A549 (cell line): ENCODE results near the gene CAMTA1. TPM values are rescaled to one million over a fixed set of nuclear protein-coding genes. Genes with fewer than 3 reads are reported as not detected.

Experiments used
- ATAC-seq, 2 experiments: fragments of 200-7000 bp in 1 of 2; fragments of >200 bp in 1 of 2; cut with Nextera tagmentation in 1 of 2; cut with Tn5 transposase in 1 of 2; 3 replicates each; pipeline versions ENCODE4 v1.8.0 to v1.9.1; 2018 to 2020; ENCODE audit warnings: mild to moderate bottlenecking in 1 of 2, moderate library complexity in 1 of 2
- CTCF ChIA-PET: fragments of 300-600 bp; sonication (Branson Sonifier 250); formaldehyde crosslinking; extraction: SDS; loops from one replicate; lab custom pipeline; 2021; ENCODE audit warnings: antibody characterized with exemption, inconsistent platforms; lab: Yijun Ruan, JAX
- POLR2A ChIA-PET: fragments of 350-600 bp; formaldehyde crosslinking; extraction: SDS; loops from one replicate; lab custom pipeline; 2021; ENCODE audit warnings: antibody characterized with exemption, inconsistent platforms; lab: Yijun Ruan, JAX
- DNase-seq, 2 experiments: peaks; one replicate each; pipeline versions ENCODE4 v3.0.0 to v3.0.0-alpha.2; 2011 to 2016; ENCODE audit warnings: low read depth in 1 of 2, low spot score in 1 of 2
- FAIRE-seq: peaks from 2 replicates; lab custom pipeline; 2011; peaks lifted over from hg19 to GRCh38; lab: Jason Lieb, UNC
- H3K27ac ChIP-seq, 2 experiments: fragments of >200 bp; sonication (Bioruptor Twin); formaldehyde crosslinking; 3 replicates each; pipeline ENCODE4 v1.5.1; 2016 to 2017
- H3K4me1 ChIP-seq: fragments of >200 bp; sonication (Bioruptor Twin); formaldehyde crosslinking; 3 replicates; pipeline ENCODE4 v1.6.1; 2016
- H3K4me2 ChIP-seq: fragments of >200 bp; sonication (Bioruptor Twin); formaldehyde crosslinking; 3 replicates; pipeline ENCODE4 v1.6.1; 2016
- H3K4me3 ChIP-seq: fragments of >200 bp; sonication (Bioruptor Twin); formaldehyde crosslinking; 3 replicates; pipeline ENCODE4 v1.5.1; 2016
- H3K9me3 ChIP-seq: fragments of >200 bp; sonication (Bioruptor Twin); formaldehyde crosslinking; 3 replicates; pipeline ENCODE4 v1.6.1; 2016
- BCL3 ChIP-seq: fragments of >200 bp; sonication (Bioruptor Twin); formaldehyde crosslinking; IDR thresholded peaks from 3 replicates; pipeline ENCODE4 v1.6.1; 2016
- CHD4 ChIP-seq: fragments of 200-600 bp; sonication (generic); IDR thresholded peaks from 2 replicates; pipeline ENCODE4 v1.6.1; 2016; ENCODE audit warnings: antibody characterized with exemption, mild to moderate bottlenecking, borderline replicate concordance
- EHMT2 ChIP-seq: fragments of 200-600 bp; sonication (generic); IDR thresholded peaks from 2 replicates; pipeline ENCODE4 v1.6.1; 2016; ENCODE audit warnings: antibody characterized with exemption, low read depth, mild to moderate bottlenecking, moderate library complexity
- ESRRA ChIP-seq: fragments of 150-350 bp; IDR thresholded peaks from 2 replicates; pipeline ENCODE4 v1.6.1; 2014; ENCODE audit warnings: mild to moderate bottlenecking, low read length, borderline replicate concordance
- FOSL2 ChIP-seq, 2 experiments: fragments of 450-650 bp in 1 of 2; fragments of >200 bp in 1 of 2; sonication (Bioruptor Twin) in 1 of 2; formaldehyde crosslinking; IDR thresholded peaks; 2 replicates each; pipeline versions ENCODE4 v1.5.0 to v1.6.1; 2016 to 2020; ENCODE audit warnings: mild to moderate bottlenecking in 1 of 2, moderate library complexity in 1 of 2
- FOXS1 ChIP-seq: fragments of 250-450 bp; sonication (Bioruptor Pico); IDR thresholded peaks from 2 replicates; pipeline ENCODE4 v1.5.0; 2020; ENCODE audit warnings: mild to moderate bottlenecking, moderate library complexity
- HES2 ChIP-seq: fragments of >200 bp; sonication (Bioruptor Twin); formaldehyde crosslinking; IDR thresholded peaks from 2 replicates; pipeline ENCODE4 v1.6.1; 2016
- HOXB13 ChIP-seq: fragments of 250-450 bp; sonication (Bioruptor Pico); IDR thresholded peaks from 2 replicates; pipeline ENCODE4 v1.5.0; 2020; ENCODE audit warnings: low read depth, mild to moderate bottlenecking, moderate library complexity
- HOXB5 ChIP-seq: fragments of 250-450 bp; sonication (Bioruptor Pico); IDR thresholded peaks from 2 replicates; pipeline ENCODE4 v1.5.0; 2020; ENCODE audit warnings: mild to moderate bottlenecking, moderate library complexity
- KDM1A ChIP-seq: fragments of 200-600 bp; sonication (generic); IDR thresholded peaks from 2 replicates; pipeline ENCODE4 v1.6.1; 2016; ENCODE audit warnings: low read depth, mild to moderate bottlenecking
- MAX ChIP-seq: IDR thresholded peaks from 2 replicates; pipeline ENCODE4 v1.6.1; 2012
- MYC ChIP-seq: IDR thresholded peaks from 2 replicates; pipeline ENCODE4 v1.6.1; 2012; ENCODE audit warnings: mild to moderate bottlenecking, inconsistent platforms, low read length, improper control_type of control experiment, borderline replicate concordance
- NPAS2 ChIP-seq: fragments of 250-450 bp; sonication (Bioruptor Pico); IDR thresholded peaks from 2 replicates; pipeline ENCODE4 v1.8.0; 2022; ENCODE audit warnings: mild to moderate bottlenecking, moderate library complexity, borderline replicate concordance
- PBX3 ChIP-seq: IDR thresholded peaks from 2 replicates; pipeline ENCODE4 v1.6.1; 2012
- PHF8 ChIP-seq: fragments of 200-600 bp; sonication (generic); IDR thresholded peaks from 2 replicates; pipeline ENCODE4 v1.6.1; 2016; ENCODE audit warnings: low read depth, mild to moderate bottlenecking, antibody characterized with exemption, moderate library complexity, borderline replicate concordance
- RNF2 ChIP-seq: fragments of 200-600 bp; sonication (generic); IDR thresholded peaks from 2 replicates; pipeline ENCODE4 v1.6.1; 2016; ENCODE audit warnings: low read depth, mild to moderate bottlenecking, antibody characterized with exemption, moderate library complexity, borderline replicate concordance
- SREBF2 ChIP-seq: fragments of 450-650 bp; IDR thresholded peaks from 2 replicates; pipeline ENCODE4 v1.6.1; 2014; ENCODE audit warnings: mild to moderate bottlenecking, moderate library complexity
- TP53 ChIP-seq: fragments of 250-450 bp; sonication (Bioruptor Pico); IDR thresholded peaks from 2 replicates; pipeline ENCODE4 v1.5.0; 2021; ENCODE audit warnings: mild to moderate bottlenecking, moderate library complexity
- USF2 ChIP-seq: fragments of 450-650 bp; IDR thresholded peaks from 2 replicates; pipeline ENCODE4 v1.6.1; 2014; ENCODE audit warnings: antibody characterized with exemption
- ZC3H11A ChIP-seq: fragments of 450-650 bp; IDR thresholded peaks from 2 replicates; pipeline ENCODE4 v1.6.1; 2014; ENCODE audit warnings: antibody characterized with exemption, mild to moderate bottlenecking
- ZNF302 ChIP-seq: fragments of 250-450 bp; sonication (Bioruptor Pico); IDR thresholded peaks from 2 replicates; pipeline ENCODE4 v1.9.0; 2021; ENCODE audit warnings: inconsistent platforms, mild to moderate bottlenecking, moderate library complexity
- WGBS: methylation state at CpG from one replicate; pipeline ENCODE4 v1.1.6; 2017; ENCODE audit errors: missing lambda C conversion rate; 5-methylcytosine and 5-hydroxymethylcytosine counted together
- polyA plus RNA-seq, 4 experiments: library from polyadenylated mRNA; depleted of rRNA in 3 of 4; stranded (reverse); fragments of >200 nt; fragmentation: RNase III in 1 of 4; extraction: RNeasy Plus Mini Kit Qiagen cat#74134 plus additional on column Dnase treatment in 1 of 4; gene quantifications; 2 replicates in 3 of 4; 3 replicates in 1 of 4; pipeline ENCODE4 v1.2.3, GENCODE V29; 2011 to 2017

The CAMTA1 gene
- polyA plus RNA-seq, 2 of the 4 experiments (the other 2 are of a cell fraction), result 58.8 to 75.0 TPM

GRCh38 chr1:7248549-7249199, 463.4 kb downstream of the CAMTA1 start:
- ChIA-PET CTCF (no interaction called here), POLR2A (no interaction called here)
- FAIRE-seq (no peak), DNase-seq (no peak), ATAC-seq (no peak)
- no peak for TF ChIP-seq HES2
- no peak for TF ChIP-seq SREBF2
- TF ChIP-seq ESRRA, result no peak
- TF ChIP-seq ZNF302, result no peak
- no peak for TF ChIP-seq HOXB13 (CRISPR knock-in tag)
- no peak for TF ChIP-seq ZC3H11A
- TF ChIP-seq FOXS1 (CRISPR knock-in tag), result no peak
- no peak for TF ChIP-seq BCL3
- TF ChIP-seq TP53 (CRISPR knock-in tag), result no peak
- TF ChIP-seq CHD4, result no peak
- no peak for TF ChIP-seq NPAS2 (CRISPR knock-in tag)
- no peak for TF ChIP-seq PHF8
- no peak for TF ChIP-seq RNF2
- no peak for TF ChIP-seq MYC
- TF ChIP-seq PBX3, result no peak
- no peak for TF ChIP-seq EHMT2
- no peak for TF ChIP-seq MAX
- Histone ChIP-seq H3K4me1 (peaks cover 12% of the 10 kb centered on the region), H3K9me3 (no peaks in the 10 kb centered on the region), H3K4me2 (no peak overlapping the region), H3K4me3 (no peak overlapping the region), H3K27ac (peak overlapping the region in 1 of 2 experiments; percentile 29; a peak in 1 of 6 replicates)
- WGBS, result 94% methylated on average over 13 of the region's 13 CpGs

- no peak for ATAC-seq
- no peak for DNase-seq
- no peak for FAIRE-seq
- Histone ChIP-seq H3K4me1 (peaks cover 12% of the 10 kb centered on the region), H3K9me3 (no peaks in the 10 kb centered on the region), H3K27ac (peak overlapping the region in 1 of 2 experiments; percentile 64; a peak in 3 of 6 replicates), H3K4me3 (no peak overlapping the region), H3K4me2 (peak overlapping the region; percentile 24)
- ChIA-PET CTCF (no interaction called here), POLR2A (no interaction called here)
- WGBS, result 39% methylated on average over 3 of the region's 3 CpGs
- TF ChIP-seq MAX, result no peak
- TF ChIP-seq USF2, result no peak
- TF ChIP-seq ZC3H11A, result no peak
- TF ChIP-seq HOXB5 (CRISPR knock-in tag), result no peak
- no peak for TF ChIP-seq FOSL2 (IDR thresholded peaks at IDR 0.05)
- no peak for TF ChIP-seq FOSL2 (CRISPR knock-in tag; IDR thresholded peaks at IDR 0.05)
- TF ChIP-seq KDM1A, result no peak
Observed at GRCh38 chr1:7249516-7249915, 464.3 kb downstream of the CAMTA1 start.
